Stimulated activated naive CD8-positive, alpha-beta T cell treated with anti-CD3 and anti-CD28 coated beads, Interleukin-15, amount 100 ng/mL, for 72 hours (primary cell): Measurements from ENCODE around the gene PPP6R2.

ENCODE experiments used
- ATAC-seq: fragments of 150-1000 bp; cut with Tn5 transposase; 2 replicates; pipeline ENCODE4 v1.10.0; 2021; ENCODE audit warnings: mild to moderate bottlenecking, moderate library complexity
- DNase-seq, 2 donors: peaks; one replicate each; pipeline ENCODE4 v3.0.0; 2021 to 2022
- H3K27ac Mint-ChIP-seq, 2 donors: one replicate each; pipeline ENCODE4 v1.8.0; 2022; ENCODE audit warnings: mild to moderate bottlenecking in 2 of 2, mixed read lengths in 2 of 2, moderate library complexity in 2 of 2
- H3K27me3 Mint-ChIP-seq: one replicate; pipeline ENCODE4 v1.8.0; 2022; ENCODE audit warnings: mixed read lengths
- H3K4me1 Mint-ChIP-seq: one replicate; pipeline ENCODE4 v1.8.0; 2022; ENCODE audit warnings: mild to moderate bottlenecking, mixed read lengths
- H3K4me3 Mint-ChIP-seq, 2 donors: one replicate each; pipeline ENCODE4 v1.8.0; 2022; ENCODE audit warnings: mild to moderate bottlenecking in 2 of 2, mixed read lengths in 2 of 2, moderate library complexity in 1 of 2
- H3K9me3 Mint-ChIP-seq, 2 donors: one replicate each; pipeline ENCODE4 v1.8.0; 2022; ENCODE audit warnings: mixed read lengths in 2 of 2

Gene PPP6R2

DNA sequence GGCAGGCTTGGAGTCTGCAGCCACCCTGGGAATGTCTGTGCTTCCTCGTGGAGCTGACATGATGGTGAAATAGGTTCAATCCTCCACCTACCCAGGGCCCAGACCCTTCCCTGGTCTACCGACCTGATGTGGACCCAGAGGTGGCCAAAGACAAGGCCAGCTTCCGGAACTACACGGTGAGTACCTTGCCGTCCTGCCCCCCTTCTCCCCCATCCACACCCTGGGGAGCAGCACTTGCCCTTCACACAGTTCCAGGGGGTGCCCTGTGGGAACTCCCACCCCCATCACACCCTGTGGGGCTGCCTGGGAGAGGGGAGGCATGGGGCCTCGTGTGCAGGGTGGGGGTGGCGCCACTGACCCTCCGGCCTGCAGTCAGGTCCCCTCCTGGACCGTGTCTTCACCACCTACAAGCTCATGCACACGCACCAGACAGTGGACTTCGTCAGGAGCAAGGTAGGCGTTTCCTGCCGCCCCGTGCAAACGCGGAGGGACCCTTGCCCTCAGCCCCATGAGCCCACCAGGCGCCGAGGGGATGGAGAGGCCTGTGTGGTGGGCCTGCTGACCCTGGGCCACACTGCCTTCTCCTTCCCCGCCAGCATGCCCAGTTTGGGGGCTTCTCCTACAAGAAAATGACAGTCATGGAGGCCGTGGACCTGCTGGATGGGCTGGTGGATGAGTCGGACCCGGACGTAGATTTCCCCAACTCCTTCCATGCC lies 144.3 kb downstream of the PPP6R2 start:
- Mint-ChIP-seq H3K27ac (no peak overlapping the region), H3K27me3 (peaks cover 12% of the 10 kb centered on the region), H3K9me3 (no peaks in the 10 kb centered on the region), H3K4me3 (no peak overlapping the region), H3K4me1 (peaks cover 37% of the 10 kb centered on the region)
- peak; percentile 39 for ATAC-seq
- no peak for DNase-seq

DNA sequence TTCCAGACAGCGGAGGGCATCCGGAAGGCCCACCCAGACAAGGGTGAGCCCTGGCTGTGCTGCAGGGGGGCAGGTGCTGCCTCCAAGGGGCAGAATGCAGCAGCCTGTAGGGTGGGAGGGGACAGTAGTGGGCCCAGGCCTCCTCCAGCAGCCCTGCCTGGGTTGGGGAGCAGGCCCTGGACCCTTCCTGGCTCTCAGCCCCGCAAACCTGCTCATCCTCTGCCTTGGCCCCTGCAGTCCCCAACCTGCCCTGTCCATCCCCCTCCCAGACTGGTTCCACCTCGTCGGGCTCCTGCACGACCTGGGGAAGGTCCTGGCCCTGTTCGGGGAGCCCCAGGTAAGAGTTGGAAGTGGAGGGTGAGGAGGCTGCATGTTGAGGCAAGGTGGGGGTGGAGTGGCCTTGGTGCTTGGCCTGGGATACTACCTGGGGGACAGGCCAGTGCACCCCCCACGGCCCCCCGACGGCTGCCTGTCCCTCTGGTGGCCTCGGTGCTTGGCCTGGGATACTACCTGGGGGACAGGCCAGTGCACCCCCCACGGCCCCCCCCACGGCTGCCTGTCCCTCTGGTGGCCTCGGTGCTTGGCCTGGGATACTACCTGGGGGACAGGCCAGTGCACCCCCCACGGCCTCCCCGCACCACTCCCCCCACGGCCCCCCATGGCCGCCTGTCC lies 145.0 kb downstream of the PPP6R2 start:
- H3K27ac Mint-ChIP-seq = no peak overlapping the region
- peaks cover 32% of the 10 kb centered on the region for H3K4me1 Mint-ChIP-seq
- H3K27me3 Mint-ChIP-seq = peaks cover 12% of the 10 kb centered on the region
- DNase-seq (no peak), ATAC-seq (no peak)
- no peaks in the 10 kb centered on the region for H3K9me3 Mint-ChIP-seq
- H3K4me3 Mint-ChIP-seq = no peak overlapping the region

DNA sequence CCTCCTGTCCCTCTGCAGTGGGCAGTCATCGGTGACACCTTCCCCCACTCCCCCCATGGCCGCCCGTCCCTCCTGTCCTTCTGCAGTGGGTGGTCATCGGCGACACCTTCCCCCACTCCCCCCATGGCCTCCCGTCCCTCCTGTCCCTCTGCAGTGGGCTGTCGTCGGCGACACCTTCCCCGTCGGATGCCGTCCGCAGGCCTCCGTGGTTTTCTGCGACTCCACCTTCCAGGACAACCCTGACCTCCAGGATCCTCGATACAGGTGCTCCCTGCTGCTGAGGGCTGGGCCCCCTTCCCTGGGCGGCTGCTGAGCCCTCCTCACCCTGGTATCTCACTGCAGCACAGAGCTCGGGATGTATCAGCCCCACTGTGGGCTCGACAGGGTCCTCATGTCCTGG lies 145.8 kb downstream of the PPP6R2 start:
- no peak overlapping the region for H3K27ac Mint-ChIP-seq
- H3K9me3 Mint-ChIP-seq = no peaks in the 10 kb centered on the region
- H3K27me3 Mint-ChIP-seq = peaks cover 12% of the 10 kb centered on the region
- no peak for ATAC-seq
- no peak overlapping the region for H3K4me3 Mint-ChIP-seq
- peaks cover 28% of the 10 kb centered on the region for H3K4me1 Mint-ChIP-seq
- DNase-seq = no peak

DNA sequence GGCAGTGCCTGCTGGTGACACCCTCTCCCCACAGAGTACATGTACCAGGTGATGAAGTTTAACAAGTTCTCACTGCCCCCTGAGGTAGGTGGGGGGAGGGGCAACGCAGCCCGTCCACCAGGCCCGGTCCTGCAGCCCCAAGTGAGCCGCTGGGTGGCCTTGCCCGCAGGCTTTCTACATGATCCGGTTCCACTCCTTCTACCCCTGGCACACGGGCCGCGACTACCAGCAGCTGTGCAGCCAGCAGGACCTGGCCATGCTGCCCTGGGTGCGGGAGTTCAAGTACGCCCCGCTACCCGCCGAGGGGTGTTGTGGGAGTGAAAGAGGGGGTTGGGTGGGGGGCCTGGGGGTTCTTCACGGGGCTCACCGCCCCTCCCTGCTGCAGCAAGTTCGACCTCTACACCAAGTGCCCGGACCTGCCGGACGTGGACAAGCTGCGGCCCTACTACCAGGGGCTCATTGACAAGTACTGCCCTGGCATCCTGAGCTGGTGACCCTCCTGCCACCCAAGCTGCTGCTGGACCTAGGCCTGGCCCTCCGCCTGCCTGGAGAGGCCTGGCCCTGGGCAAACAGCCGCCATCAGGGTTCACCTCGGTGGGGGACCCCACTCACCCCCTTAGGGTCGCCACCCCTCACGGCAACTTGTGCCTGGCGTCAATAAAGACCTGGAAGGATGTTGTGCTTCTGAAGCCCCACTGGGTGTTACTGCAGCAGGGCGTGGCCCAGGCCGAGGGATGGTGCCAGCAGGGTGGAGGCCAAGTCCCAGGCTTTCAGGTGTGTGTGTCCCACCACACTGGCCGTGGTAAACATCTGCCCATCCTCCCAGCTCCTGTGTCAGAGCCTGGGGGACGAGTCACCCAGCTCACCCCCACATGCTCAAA lies 146.5 kb downstream of the PPP6R2 start:
- Mint-ChIP-seq H3K27me3 (peaks cover 12% of the 10 kb centered on the region), H3K4me3 (no peak overlapping the region), H3K27ac (no peak overlapping the region), H3K4me1 (peaks cover 24% of the 10 kb centered on the region), H3K9me3 (no peaks in the 10 kb centered on the region)
- no peak for ATAC-seq
- no peak for DNase-seq

DNA sequence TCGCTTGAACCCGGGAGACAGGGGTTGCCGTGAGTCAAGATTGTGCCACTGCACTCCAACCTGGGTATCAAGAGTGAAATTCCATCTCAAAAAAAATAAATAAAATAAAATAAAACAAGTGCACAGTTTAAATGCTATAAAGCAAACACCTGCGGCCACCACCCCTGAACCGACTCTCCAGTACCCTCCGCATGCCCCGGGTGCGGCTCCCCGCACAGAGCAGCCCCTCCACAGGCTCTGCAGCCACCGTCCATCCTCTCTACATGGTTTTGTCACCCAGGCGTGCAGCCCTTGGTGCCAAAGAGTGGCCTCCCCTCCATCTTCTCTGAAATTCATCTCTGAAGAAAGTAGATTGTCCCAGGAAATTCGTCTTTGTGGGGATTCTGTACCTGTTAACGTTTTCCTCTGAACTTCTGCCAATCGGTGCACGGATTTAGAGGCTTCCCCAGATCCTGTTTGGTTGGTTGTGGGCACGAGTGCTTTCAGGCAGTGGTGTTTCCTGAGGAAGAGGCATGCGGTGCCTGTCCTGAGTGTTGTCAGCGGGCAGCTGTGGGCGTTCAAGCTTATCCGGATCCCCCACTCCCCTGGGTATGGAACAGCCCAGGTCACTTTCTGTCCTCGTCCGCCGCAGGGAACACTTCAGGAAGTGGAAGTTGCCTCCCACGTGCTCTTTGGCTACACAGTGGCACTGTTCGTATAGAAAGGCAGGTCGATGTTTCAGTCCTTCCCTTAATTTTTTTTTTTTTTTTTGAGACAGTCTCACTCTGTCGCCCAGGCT lies 147.6 kb downstream of the PPP6R2 start:
- peak overlapping the region; percentile 56 to 62 for H3K4me3 Mint-ChIP-seq
- DNase-seq (no peak), ATAC-seq (peak; percentile 36)
- H3K27ac Mint-ChIP-seq = peak overlapping the region in 1 of 2 donors; percentile 78
- no peaks in the 10 kb centered on the region for H3K9me3 Mint-ChIP-seq
- H3K4me1 Mint-ChIP-seq = peaks cover 17% of the 10 kb centered on the region
- H3K27me3 Mint-ChIP-seq = peaks cover 8% of the 10 kb centered on the region
